Panc1 (cell line): ENCODE data around the gene C2CD3. TPM values are rescaled to one million over a fixed set of nuclear protein-coding genes. Genes with fewer than 3 reads are reported as not detected.

Experiments
- total RNA-seq: library from RNA; stranded (reverse); gene quantifications from one replicate; pipeline ENCODE4 v1.2.1, GENCODE V29; 2021; ENCODE audit not compliant: unreplicated experiment

Gene C2CD3
- total RNA-seq, 1 experiment from 2014 or later = 51.8 TPM

Other genes starting within 250 kb of the C2CD3 start
- gene DNAJB13, start 220.0 kb downstream of the C2CD3 start, total RNA-seq = not detected
- 68.8 TPM for gene UCP2, start 188.2 kb downstream of the C2CD3 start, total RNA-seq
- gene UCP3, start 161.9 kb downstream of the C2CD3 start, total RNA-seq = 0.46 TPM
- 99.4 TPM for gene PPME1, start 287 bp upstream of the C2CD3 start, total RNA-seq
- 1.3 TPM for gene P4HA3, start 140.6 kb upstream of the C2CD3 start, total RNA-seq
- gene PGM2L1, start 227.4 kb upstream of the C2CD3 start, total RNA-seq = 33.1 TPM